Naive B cell (primary cell): ENCODE data around the gene SPTBN1. TPM values are rescaled to one million over a fixed set of nuclear protein-coding genes. Genes with fewer than 3 reads are reported as not detected.

Experiments
- ATAC-seq, 2 donors: fragments of 150-1000 bp; cut with Tn5 transposase; 2 replicates each; pipeline ENCODE4 v1.10.0; 2021; ENCODE audit warnings: low read depth in 2 of 2, mild to moderate bottlenecking in 2 of 2, moderate library complexity in 2 of 2
- DNase-seq: peaks from one replicate; pipeline ENCODE4 v3.0.0; 2022
- H3K27ac Mint-ChIP-seq, 6 donors: one replicate each; pipeline ENCODE4 v1.8.0; 2020 to 2022; ENCODE audit warnings: mild to moderate bottlenecking in 6 of 6, mixed read lengths in 6 of 6, moderate library complexity in 5 of 6, inconsistent platforms in 2 of 6
- H3K27me3 Mint-ChIP-seq, 3 donors: one replicate each; pipeline ENCODE4 v1.8.0; 2021 to 2022; ENCODE audit warnings: mixed read lengths in 3 of 3, mild to moderate bottlenecking in 1 of 3
- H3K36me3 Mint-ChIP-seq, 2 donors: one replicate each; pipeline ENCODE4 v1.8.0; 2020 to 2022; ENCODE audit warnings: mixed read lengths in 2 of 2, inconsistent platforms in 1 of 2, mild to moderate bottlenecking in 1 of 2
- H3K4me1 Mint-ChIP-seq, 3 donors: one replicate each; pipeline ENCODE4 v1.8.0; 2020 to 2022; ENCODE audit warnings: mixed read lengths in 3 of 3, inconsistent platforms in 1 of 3, mild to moderate bottlenecking in 1 of 3, moderate library complexity in 1 of 3
- H3K4me3 Mint-ChIP-seq, 8 donors: one replicate each; pipeline ENCODE4 v1.8.0; 2020 to 2022; ENCODE audit warnings: mild to moderate bottlenecking in 8 of 8, mixed read lengths in 8 of 8, moderate library complexity in 8 of 8, inconsistent platforms in 2 of 8
- H3K9me3 Mint-ChIP-seq, 7 donors: one replicate each; pipeline ENCODE4 v1.8.0; 2020 to 2022; ENCODE audit warnings: mixed read lengths in 7 of 7, mild to moderate bottlenecking in 5 of 7, inconsistent platforms in 2 of 7, moderate library complexity in 1 of 7
- polyA plus RNA-seq, 6 donors: library from polyadenylated mRNA; unstranded; fragments of 300-500 nt; fragmentation: Illumina TruSeq; gene quantifications; one replicate each; pipeline ENCODE4 v1.2.3, GENCODE V29; 2021; ENCODE audit warnings: low read depth in 6 of 6

Gene SPTBN1
- polyA plus RNA-seq, 6 donors from 2014 or later, result 4.1 to 72.6 (median 24.2) TPM

DNA sequence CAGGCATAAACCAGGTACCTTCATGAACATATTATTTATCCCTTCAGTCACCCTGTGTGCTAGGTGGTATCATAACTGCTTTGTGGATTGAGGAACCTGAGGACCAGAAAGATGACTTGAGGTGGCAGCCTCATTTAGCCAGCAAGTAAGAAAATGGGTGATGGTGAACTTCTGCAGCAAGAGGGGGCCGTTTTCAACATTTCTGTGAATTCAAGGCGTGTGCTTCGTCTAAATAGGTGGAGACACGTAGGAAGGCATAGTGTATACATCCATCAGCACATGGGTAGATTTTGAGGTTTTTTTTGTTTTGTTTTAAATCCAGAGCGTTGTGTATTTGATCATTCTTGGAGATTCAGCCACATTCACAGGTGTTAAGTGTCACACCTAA lies 118.7 kb downstream of the SPTBN1 start:
- peaks cover 81 to 98% (median 94%) of the 10 kb centered on the region in 3 donors for H3K4me1 Mint-ChIP-seq
- no peak for ATAC-seq
- no peak for DNase-seq
- peak overlapping the region in 7 of 8 donors; percentile 23 to 86 (median 73) for H3K4me3 Mint-ChIP-seq
- H3K27me3 Mint-ChIP-seq, result no peaks in the 10 kb centered on the region
- peak overlapping the region; percentile 85 to 99 (median 96) for H3K27ac Mint-ChIP-seq
- peaks cover 9 to 15% of the 10 kb centered on the region in 2 donors for H3K36me3 Mint-ChIP-seq
- peaks cover 0 to 2% (median 0%) of the 10 kb centered on the region in 7 donors for H3K9me3 Mint-ChIP-seq

DNA sequence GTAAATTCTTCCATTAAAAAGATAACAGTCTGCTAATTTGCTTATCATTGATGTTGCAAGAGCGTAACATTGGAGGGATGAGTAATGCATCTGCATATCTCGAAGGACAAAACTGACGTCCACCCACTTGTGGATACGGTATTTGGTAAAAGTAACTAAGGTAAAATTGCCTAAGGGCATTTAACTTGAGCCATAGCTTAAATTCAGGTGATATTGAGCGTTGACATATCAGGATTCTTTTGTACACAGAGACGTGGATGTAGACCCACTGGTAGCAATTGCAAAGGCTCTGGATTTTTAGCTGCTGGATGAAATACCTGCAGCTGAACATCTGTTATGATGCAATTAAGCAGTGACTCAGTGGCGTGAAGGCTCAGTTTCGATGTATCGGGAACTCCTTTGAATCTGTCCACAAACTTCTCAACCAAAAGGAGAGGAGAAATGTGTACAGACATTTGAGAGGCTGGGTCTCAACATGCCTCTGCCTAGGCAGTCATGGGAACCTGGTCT lies 119.3 kb downstream of the SPTBN1 start:
- Mint-ChIP-seq H3K36me3 (peaks cover 9 to 15% of the 10 kb centered on the region in 2 donors), H3K4me1 (peaks cover 81 to 98% (median 94%) of the 10 kb centered on the region in 3 donors), H3K4me3 (peak overlapping the region in 1 of 8 donors; percentile 77), H3K9me3 (peaks cover 0 to 2% (median 0%) of the 10 kb centered on the region in 7 donors), H3K27ac (peak overlapping the region in 5 of 6 donors; percentile 54 to 98 (median 95)), H3K27me3 (no peaks in the 10 kb centered on the region)
- DNase-seq (no peak), ATAC-seq (no peak)

DNA sequence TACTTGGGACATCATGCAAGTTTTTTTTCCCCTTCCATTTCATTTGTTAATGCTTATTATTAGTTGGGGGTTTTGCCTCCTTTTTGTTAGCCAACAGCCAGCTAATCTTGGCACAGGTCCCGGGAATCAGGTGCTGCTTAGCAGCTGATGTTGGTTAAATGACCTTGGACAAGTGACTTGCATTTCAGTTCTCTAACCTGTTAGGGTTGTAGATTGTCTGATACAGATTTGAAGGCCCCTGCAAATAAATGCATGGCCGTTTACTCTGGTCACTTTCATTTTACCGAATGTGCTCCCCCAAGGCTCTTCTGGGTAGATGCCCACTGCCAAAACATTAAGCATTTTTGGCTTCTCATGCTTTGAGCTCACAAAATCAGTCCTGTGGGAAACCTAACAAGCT lies 120.9 kb downstream of the SPTBN1 start:
- Mint-ChIP-seq H3K36me3 (peaks cover 9 to 15% of the 10 kb centered on the region in 2 donors), H3K4me1 (peaks cover 74 to 95% (median 88%) of the 10 kb centered on the region in 3 donors), H3K27ac (peak overlapping the region in 5 of 6 donors; percentile 29 to 98 (median 66)), H3K27me3 (no peaks in the 10 kb centered on the region), H3K4me3 (peak overlapping the region in 1 of 8 donors; percentile 45), H3K9me3 (peaks cover 0 to 2% (median 0%) of the 10 kb centered on the region in 7 donors)
- no peak for ATAC-seq
- DNase-seq, result no peak

DNA sequence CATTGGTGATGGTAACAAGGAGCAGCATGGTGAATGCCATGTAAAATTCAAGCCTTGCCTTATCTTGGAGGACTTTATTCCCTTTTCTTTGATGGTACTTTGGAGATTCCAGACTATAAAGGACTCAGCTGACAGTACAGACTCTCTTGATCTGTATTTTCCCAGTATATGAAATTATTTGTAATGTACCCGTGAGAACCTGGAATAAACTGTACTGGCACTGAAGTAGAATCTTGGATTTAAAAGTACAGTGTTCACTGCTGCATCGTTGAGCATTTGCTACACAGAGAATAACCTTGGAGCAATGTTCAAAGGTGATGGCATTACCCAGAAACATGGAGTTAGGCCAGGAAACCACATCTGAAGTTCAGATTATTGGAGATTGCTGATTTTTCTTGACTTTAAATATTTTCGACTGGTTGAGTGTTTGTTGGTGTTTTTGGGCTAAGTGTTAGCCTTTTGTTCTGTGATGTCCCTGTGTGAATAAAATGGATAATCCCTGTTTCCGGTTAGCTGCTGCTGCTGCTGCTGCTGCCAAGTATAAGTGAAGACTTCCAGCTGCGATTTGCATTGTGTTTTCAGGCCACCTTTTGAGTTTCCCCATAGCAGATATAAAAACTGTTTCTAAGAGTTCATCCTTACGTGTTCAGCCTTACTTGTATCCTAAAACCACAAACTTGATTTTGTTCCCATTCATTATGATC lies 122.0 kb downstream of the SPTBN1 start:
- no peak for DNase-seq
- Mint-ChIP-seq H3K27me3 (no peaks in the 10 kb centered on the region), H3K4me3 (peak overlapping the region in 3 of 8 donors; percentile 16 to 50 (median 26)), H3K4me1 (peaks cover 74 to 95% (median 87%) of the 10 kb centered on the region in 3 donors), H3K36me3 (peaks cover 9 to 15% of the 10 kb centered on the region in 2 donors), H3K27ac (peak overlapping the region in 5 of 6 donors; percentile 30 to 98 (median 86)), H3K9me3 (peaks cover 0 to 2% (median 0%) of the 10 kb centered on the region in 7 donors)
- no peak for ATAC-seq

DNA sequence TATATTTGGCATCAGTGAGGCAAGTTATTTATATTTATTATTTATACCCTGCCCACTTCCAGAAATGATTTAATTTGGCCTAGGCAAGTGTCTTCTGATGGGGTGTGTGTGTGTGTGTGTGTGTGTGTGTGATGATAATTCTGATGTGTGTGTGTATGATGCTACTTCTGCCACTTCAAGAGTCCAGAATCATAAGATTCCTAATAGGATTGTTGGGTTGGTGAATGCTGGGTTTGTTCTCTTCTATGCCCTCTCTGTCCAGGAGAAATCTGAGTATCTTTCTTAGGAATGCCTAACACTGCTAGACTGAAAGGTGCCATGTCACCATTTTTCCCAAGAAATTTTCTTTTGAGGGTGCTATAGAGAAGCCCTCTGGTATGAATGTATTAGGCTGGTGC lies 122.5 kb downstream of the SPTBN1 start:
- DNase-seq, result no peak
- no peaks in the 10 kb centered on the region for H3K27me3 Mint-ChIP-seq
- H3K4me3 Mint-ChIP-seq, result peak overlapping the region in 2 of 8 donors; percentile 10 to 50
- H3K4me1 Mint-ChIP-seq, result peaks cover 75 to 95% (median 87%) of the 10 kb centered on the region in 3 donors
- peak overlapping the region; percentile 72 to 98 (median 84) for H3K27ac Mint-ChIP-seq
- ATAC-seq, result no peak
- H3K36me3 Mint-ChIP-seq, result peaks cover 9 to 15% of the 10 kb centered on the region in 2 donors
- H3K9me3 Mint-ChIP-seq, result peaks cover 0 to 2% (median 0%) of the 10 kb centered on the region in 7 donors

DNA sequence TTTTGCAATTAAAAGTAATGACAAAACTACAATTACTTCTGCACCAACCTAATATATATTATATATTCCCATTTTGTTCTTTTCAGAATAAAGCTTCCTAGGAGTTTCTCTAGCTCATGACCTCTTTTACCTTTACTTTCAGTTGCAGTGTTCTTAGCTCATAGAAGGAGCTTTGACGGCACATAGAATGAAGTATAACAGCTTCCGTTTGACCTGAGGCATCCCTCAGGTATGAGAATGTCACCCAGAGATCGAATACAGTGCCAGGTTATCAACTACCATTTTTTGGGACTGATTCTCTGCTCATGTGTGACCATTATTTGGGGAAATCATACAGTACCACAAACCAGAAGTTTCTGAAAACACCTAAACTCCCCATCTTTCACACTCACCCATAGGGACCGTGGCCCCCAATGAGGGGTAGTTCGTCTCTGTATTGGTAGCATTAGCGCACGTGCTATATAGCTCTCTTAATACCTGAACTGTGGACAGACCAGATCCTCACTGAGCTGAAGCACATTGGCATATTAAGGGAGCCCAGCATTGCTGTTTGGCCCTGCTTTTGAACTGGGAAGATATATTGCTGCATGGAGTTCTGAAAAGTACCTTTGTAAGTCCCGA lies 123.0 kb downstream of the SPTBN1 start:
- Mint-ChIP-seq H3K4me1 (peaks cover 80 to 95% (median 87%) of the 10 kb centered on the region in 3 donors), H3K4me3 (peak overlapping the region in 7 of 8 donors; percentile 37 to 88 (median 77)), H3K27ac (peak overlapping the region; percentile 95 to 98 (median 96)), H3K9me3 (peaks cover 0 to 2% (median 0%) of the 10 kb centered on the region in 7 donors), H3K36me3 (peaks cover 9 to 15% of the 10 kb centered on the region in 2 donors), H3K27me3 (no peaks in the 10 kb centered on the region)
- ATAC-seq (no peak), DNase-seq (no peak)

DNA sequence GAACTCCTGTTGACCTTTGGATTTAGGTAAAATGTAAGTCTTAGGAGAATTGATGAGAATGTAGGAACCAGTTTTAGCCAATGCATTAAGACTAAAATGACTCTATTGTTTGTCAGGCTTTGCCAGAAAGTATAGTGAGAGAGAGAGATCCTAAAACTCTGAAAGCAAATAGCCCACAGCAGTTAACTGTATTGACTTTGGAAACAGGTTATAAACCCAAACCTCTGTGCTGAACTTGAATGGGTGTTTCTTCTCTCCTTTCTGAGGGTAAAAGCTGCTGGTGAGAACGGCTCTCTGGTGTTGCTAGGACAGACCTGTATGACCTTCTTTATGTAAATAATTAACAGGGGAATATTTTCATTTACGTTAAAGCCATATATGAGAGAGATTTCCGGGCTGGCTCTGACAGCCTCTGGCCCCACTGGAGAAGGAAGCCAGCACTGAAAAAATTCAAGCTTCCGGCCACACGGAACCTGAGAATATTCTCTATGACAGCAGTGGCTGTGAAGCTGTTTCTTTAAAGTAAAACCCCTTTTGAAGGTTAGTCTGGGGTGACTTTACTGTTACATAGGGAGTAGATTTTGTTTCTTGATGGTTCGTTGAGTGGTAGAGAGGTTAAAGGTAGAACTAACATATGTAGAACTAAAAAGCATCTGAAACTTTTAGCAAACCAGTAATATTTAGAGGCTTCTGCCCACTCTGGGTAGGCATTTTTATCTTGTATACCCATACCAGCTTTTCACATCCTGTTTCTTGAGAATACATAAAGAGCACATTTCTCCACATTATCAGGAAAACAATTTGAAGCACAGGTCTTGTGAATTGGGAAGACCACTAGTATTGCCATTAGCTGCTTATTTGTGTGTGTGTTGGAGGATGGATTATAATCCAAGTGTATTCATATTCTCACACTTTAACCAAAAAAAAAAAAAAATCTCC lies 123.8 kb downstream of the SPTBN1 start:
- peak; percentile 67 to 72 for ATAC-seq
- peak overlapping the region; percentile 95 to 98 (median 96) for H3K27ac Mint-ChIP-seq
- H3K27me3 Mint-ChIP-seq, result no peaks in the 10 kb centered on the region
- peaks cover 78 to 95% (median 85%) of the 10 kb centered on the region in 3 donors for H3K4me1 Mint-ChIP-seq
- peak overlapping the region; percentile 37 to 88 (median 77) for H3K4me3 Mint-ChIP-seq
- DNase-seq, result peak; percentile 52
- H3K9me3 Mint-ChIP-seq, result peaks cover 0 to 2% (median 0%) of the 10 kb centered on the region in 7 donors
- H3K36me3 Mint-ChIP-seq, result peaks cover 6 to 11% of the 10 kb centered on the region in 2 donors

DNA sequence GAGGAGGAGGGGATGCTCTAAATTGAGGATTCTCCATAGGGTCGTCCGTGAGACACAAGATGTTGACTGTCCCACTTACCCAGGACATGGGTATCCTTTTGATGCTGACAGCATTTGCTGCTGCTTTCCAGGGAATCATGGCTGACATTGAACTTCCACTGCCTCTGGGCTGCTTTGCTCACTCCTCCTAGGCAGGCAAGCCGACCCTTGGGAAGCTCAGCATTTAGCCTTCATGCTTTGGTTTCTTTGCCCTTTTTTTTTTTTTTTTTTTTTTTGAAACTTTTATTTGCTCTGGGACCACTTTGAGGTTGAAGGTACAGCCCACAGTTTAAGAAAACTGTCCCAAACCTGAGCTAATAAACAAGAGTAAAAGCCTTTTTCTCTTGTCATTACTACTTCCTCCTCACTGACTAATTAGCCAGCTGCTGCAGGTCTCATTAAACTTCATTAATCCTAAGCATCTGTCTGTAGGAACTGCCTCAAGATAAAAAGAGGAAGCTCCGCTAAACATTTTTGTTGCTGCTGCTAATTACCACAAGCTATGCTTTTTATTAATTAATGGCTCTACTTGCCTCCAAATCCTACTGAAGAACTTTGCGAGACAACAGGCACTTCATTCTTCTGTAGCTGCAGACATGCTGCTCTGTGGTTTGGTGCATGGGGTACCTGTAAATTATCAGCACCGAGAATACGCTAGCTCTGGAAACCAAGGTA lies 125.4 kb downstream of the SPTBN1 start:
- Mint-ChIP-seq H3K4me3 (peak overlapping the region; percentile 73 to 90 (median 86)), H3K27me3 (no peaks in the 10 kb centered on the region), H3K9me3 (no peaks in the 10 kb centered on the region), H3K27ac (peak overlapping the region; percentile 84 to 97 (median 93)), H3K4me1 (peaks cover 74 to 94% (median 81%) of the 10 kb centered on the region in 3 donors), H3K36me3 (peaks cover 2 to 6% of the 10 kb centered on the region in 2 donors)
- DNase-seq (peak; percentile 58), ATAC-seq (peak; percentile 73 to 76)

DNA sequence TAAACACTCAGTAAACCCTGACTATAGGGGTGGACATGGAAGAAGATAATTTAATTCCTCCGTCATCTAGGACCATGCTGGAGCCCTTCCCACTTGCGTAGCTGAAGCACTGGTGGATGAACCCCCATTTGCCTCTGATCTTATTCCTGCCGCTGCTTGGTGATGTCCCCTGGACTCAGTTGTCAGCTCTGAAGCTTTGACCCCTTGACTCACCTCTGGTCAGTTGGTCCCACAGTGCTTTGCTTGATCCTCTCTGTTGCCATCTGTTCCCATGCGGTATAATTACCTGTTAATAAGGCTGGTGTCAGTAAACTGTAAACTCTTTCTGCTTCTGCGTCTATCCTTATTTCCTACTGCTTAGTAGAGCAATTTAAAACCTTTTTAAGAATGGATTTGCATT lies 126.9 kb downstream of the SPTBN1 start:
- no peak for DNase-seq
- Mint-ChIP-seq H3K9me3 (no peaks in the 10 kb centered on the region), H3K4me1 (peaks cover 74 to 93% (median 85%) of the 10 kb centered on the region in 3 donors), H3K27me3 (no peaks in the 10 kb centered on the region), H3K4me3 (peak overlapping the region; percentile 29 to 87 (median 70)), H3K27ac (peak overlapping the region; percentile 78 to 96 (median 92)), H3K36me3 (no peaks in the 10 kb centered on the region)
- no peak for ATAC-seq

DNA sequence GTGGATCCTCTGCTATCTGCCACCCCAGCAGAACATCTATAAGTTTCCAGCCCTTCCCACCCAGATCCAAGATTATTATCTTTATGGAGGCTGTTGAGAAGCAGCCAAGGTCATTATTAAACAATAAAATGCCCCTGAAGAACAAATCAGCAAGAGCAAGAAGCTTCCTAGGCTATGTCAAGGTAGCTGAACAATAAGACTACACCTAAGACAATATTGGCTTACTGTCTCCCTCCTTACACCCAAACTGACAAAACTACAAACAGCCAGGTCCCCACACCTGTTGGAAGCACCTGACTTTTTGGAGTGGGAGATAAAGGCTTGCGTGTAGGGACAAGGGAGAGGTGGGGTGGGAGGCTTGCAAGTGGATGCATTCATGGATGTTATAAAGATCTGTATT lies 128.5 kb downstream of the SPTBN1 start:
- no peaks in the 10 kb centered on the region for H3K9me3 Mint-ChIP-seq
- no peak for ATAC-seq
- peak overlapping the region in 2 of 8 donors; percentile 7 to 73 for H3K4me3 Mint-ChIP-seq
- peak overlapping the region in 4 of 6 donors; percentile 51 to 85 (median 68) for H3K27ac Mint-ChIP-seq
- H3K4me1 Mint-ChIP-seq, result peaks cover 71 to 94% (median 81%) of the 10 kb centered on the region in 3 donors
- no peaks in the 10 kb centered on the region for H3K36me3 Mint-ChIP-seq
- no peaks in the 10 kb centered on the region for H3K27me3 Mint-ChIP-seq
- no peak for DNase-seq

DNA sequence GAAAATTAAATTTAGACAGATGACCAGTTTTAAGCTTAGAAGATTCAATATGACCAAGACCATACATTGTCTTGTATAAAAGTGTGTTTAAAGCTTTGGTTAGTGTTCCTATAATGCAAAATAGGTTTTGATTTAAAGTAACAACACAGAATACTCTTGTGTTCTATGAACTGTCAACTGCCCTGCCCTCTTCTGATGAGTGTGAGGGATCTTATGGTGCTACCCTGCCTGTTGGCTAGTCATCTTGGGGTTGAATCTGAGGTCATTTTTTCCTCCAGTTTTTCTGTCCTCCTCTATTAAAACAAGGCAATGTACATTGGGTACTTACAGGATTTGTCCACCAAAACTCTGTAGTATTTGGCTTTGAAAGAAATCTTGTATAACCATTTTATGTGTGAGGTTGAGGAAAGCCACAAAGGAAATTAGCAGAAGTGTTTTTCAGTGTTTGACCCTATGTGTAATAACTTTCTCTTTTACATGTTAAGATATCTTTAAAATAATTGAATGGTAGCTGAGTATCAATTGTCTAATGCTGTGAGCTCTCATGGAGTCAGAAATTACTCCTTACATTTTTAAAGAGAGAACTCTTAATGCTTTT lies 129.1 kb downstream of the SPTBN1 start:
- peak overlapping the region in 4 of 6 donors; percentile 45 to 85 (median 80) for H3K27ac Mint-ChIP-seq
- ATAC-seq, result no peak
- no peaks in the 10 kb centered on the region for H3K27me3 Mint-ChIP-seq
- no peak for DNase-seq
- no peaks in the 10 kb centered on the region for H3K9me3 Mint-ChIP-seq
- H3K36me3 Mint-ChIP-seq, result no peaks in the 10 kb centered on the region
- H3K4me3 Mint-ChIP-seq, result peak overlapping the region in 6 of 8 donors; percentile 8 to 47 (median 29)
- peaks cover 68 to 94% (median 78%) of the 10 kb centered on the region in 3 donors for H3K4me1 Mint-ChIP-seq

DNA sequence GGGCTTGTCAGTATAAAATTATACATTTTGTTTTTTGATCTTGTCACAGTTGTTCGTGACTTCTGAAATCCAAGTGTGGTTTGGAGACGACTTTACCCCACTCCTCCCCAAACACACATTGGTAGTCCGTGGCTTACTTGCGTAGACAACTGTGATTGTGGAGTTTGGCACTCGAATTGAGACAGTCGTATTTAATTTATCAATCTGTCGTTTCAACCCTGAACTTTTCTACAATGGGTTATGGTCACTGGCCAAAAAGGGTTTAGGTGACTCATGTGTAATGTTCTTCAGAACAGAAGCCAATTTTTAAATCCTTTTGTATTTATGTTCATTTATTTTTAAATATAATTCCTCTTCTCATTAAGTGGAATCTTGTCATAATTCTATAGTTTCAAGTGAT lies 129.9 kb downstream of the SPTBN1 start:
- H3K36me3 Mint-ChIP-seq, result no peaks in the 10 kb centered on the region

More for the DNA sequence above, 129.9 kb downstream of the SPTBN1 start:
- Mint-ChIP-seq H3K4me1 (peaks cover 72 to 97% (median 83%) of the 10 kb centered on the region in 3 donors), H3K4me3 (peak overlapping the region in 3 of 8 donors; percentile 8 to 40 (median 33)), H3K27ac (peak overlapping the region in 4 of 6 donors; percentile 9 to 84 (median 71)), H3K27me3 (no peaks in the 10 kb centered on the region), H3K9me3 (no peaks in the 10 kb centered on the region)
- ATAC-seq (no peak), DNase-seq (no peak)
